GM06990 (cell line): ENCODE results near the gene PCGF6.
A peak's percentile ranks its signal among the peaks of the same experiment; 100 is the strongest.

Experiments used
- DNase-seq: peaks from one replicate; pipeline ENCODE4 v3.0.0-alpha.2; 2011; ENCODE audit not compliant: insufficient read length; ENCODE audit errors: extremely low read depth
- H3K27me3 ChIP-seq: replicated peaks from 2 replicates; pipeline ENCODE4 v1.6.0; 2011; ENCODE audit warnings: low read length; ENCODE audit not compliant: control insufficient read depth, insufficient read depth
- H3K36me3 ChIP-seq: 2 replicates; pipeline ENCODE4 v1.5.1; 2011; ENCODE audit warnings: low read length; ENCODE audit not compliant: control insufficient read depth, insufficient read depth
- H3K4me3 ChIP-seq: replicated peaks from 2 replicates; pipeline ENCODE4 v1.5.1; 2011; ENCODE audit warnings: low read depth, mild to moderate bottlenecking, control low read depth, low read length
- CTCF ChIP-seq: IDR thresholded peaks from 2 replicates; pipeline ENCODE4 v1.5.1; 2011; ENCODE audit warnings: low read length, control low read depth, mild to moderate bottlenecking, inconsistent platforms; ENCODE audit not compliant: insufficient read depth, poor library complexity, severe bottlenecking

The PCGF6 gene

GRCh38 chr10:103333934-103334520 is 16.9 kb downstream of the PCGF6 start:
- peak; percentile 53 for TF ChIP-seq CTCF
- H3K36me3 ChIP-seq: peaks cover 6% of the 10 kb centered on the region
- H3K27me3 ChIP-seq: no peaks in the 10 kb centered on the region
- H3K4me3 ChIP-seq: no peak overlapping the region
- no peak for DNase-seq

DNA sequence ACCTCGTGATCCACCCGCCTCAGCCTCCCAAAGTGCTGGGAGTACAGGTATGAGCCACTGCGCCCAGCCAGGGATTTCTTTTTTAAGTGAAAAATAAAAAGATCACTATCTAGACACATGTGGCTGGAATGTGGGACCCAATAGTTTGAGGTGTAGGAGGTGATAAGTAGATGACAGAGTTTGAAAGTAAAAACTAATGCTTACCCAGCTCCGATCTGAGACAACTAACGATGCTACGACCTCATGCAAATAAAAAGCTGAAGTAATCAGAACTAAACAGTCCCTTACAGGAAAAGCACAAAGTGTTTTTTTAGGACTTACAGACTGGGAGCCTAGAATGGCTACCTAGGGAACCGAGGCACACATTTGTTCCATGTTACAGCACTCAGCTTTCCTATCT is 23.0 kb downstream of the PCGF6 start:
- no peak for TF ChIP-seq CTCF
- Histone ChIP-seq H3K36me3 (peaks cover 5% of the 10 kb centered on the region), H3K27me3 (no peaks in the 10 kb centered on the region), H3K4me3 (no peak overlapping the region)
- no peak for DNase-seq

GRCh38 chr10:103316087-103316486 is 34.9 kb downstream of the PCGF6 start:
- DNase-seq: no peak
- no peaks in the 10 kb centered on the region for H3K27me3 ChIP-seq
- TF ChIP-seq CTCF: no peak
- no peaks in the 10 kb centered on the region; the same call in none of the 2 replicates for H3K36me3 ChIP-seq
- no peak overlapping the region for H3K4me3 ChIP-seq

DNA sequence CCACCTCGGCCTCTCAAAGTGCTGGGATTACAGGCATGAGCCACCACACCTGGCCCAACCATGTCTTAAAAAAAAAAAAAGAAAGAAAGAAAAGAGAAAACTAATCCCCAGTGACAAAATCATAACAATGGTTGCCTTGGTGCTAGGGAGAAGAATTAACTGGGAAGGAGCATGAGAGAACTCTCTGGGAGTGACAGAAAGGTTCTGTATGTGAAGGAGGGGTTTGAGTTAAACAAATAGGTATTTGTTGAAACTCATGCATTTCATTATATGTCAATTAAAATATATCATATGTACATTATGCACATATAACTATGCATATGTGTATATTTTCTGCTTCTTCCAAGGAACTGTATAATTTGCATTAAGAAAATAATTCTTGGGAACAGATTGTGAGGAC is 40.7 kb downstream of the PCGF6 start:
- H3K36me3 ChIP-seq: peaks cover 11% of the 10 kb centered on the region
- no peak overlapping the region for H3K4me3 ChIP-seq
- TF ChIP-seq CTCF: no peak
- no peaks in the 10 kb centered on the region for H3K27me3 ChIP-seq
- no peak for DNase-seq

DNA sequence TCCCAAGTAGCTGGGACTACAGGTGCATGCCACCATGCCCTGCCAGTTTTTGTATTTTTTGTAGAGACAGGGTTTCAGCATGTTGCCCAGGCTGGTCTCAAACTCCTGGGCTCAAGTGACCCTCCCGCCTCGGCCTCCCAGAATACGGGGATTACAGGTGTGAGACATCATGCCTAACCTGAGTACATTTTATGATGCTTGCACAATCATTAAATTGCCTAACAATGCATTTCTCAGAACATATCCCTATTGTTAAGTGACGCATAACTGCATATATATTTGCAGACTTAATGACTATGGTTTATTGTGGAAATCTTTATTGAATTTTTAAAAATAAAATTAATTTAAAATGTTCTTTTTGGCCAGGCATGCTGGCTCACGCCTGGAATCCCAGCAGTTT is 43.3 kb downstream of the PCGF6 start:
- no peak for TF ChIP-seq CTCF
- no peak overlapping the region for H3K4me3 ChIP-seq
- peaks cover 11% of the 10 kb centered on the region for H3K36me3 ChIP-seq
- no peaks in the 10 kb centered on the region for H3K27me3 ChIP-seq
- no peak for DNase-seq

DNA sequence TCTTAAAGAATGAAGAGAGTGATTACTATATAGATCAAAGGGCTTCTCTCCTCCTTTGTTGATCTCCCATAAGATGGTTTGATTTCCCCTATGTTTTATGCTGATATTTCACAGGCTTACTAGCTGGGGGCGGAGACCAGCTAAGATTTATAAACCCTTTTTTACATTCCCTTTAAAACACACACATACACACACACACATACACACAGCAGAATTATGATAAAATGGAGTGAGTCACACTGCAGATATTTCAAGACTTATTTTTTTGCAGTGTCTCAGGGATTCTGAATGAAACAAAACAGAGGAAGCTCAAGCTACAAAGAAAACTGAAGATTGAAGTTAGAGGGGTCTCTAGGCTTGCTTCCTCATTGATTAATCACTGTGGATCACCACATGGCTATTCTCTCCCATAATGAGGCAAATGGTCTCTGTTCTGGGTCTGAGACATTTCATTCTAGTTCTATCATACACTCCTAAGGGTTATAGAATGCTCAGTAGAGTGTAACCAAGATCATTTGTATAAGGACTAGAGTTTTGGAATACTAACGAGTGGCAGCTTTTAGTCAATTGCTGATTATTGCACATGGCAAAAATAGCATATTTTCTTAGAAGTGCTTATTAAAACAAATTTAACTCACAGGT is 55.4 kb downstream of the PCGF6 start:
- Histone ChIP-seq H3K27me3 (no peaks in the 10 kb centered on the region), H3K36me3 (no peaks in the 10 kb centered on the region), H3K4me3 (no peak overlapping the region)
- no peak for TF ChIP-seq CTCF
- no peak for DNase-seq
